Esophagus (tissue), 2 donors: ENCODE data around the gene RNF182. TPM values are rescaled to one million over a fixed set of nuclear protein-coding genes. Genes with fewer than 3 reads are reported as not detected.

Experiments used
- H3K27ac ChIP-seq, 2 donors: one replicate each; pipeline ENCODE4 v1.5.1; 2013; ENCODE audit warnings: low read depth in 2 of 2, mild to moderate bottlenecking in 2 of 2, inconsistent platforms in 1 of 2, low read length in 1 of 2, moderate library complexity in 1 of 2
- H3K27me3 ChIP-seq, 2 donors: one replicate each; pipeline ENCODE4 v1.6.1; 2013; ENCODE audit warnings: low read length in 2 of 2, control low read depth in 1 of 2, mild to moderate bottlenecking in 1 of 2; ENCODE audit not compliant: insufficient read depth in 2 of 2, control insufficient read depth in 1 of 2
- H3K36me3 ChIP-seq, 2 donors: one replicate each; pipeline ENCODE4 v1.6.1; 2013; ENCODE audit warnings: low read length in 1 of 2; ENCODE audit not compliant: control insufficient read depth in 2 of 2, insufficient read depth in 2 of 2
- H3K4me1 ChIP-seq, 2 donors: one replicate each; pipeline ENCODE4 v1.6.1; 2013; ENCODE audit warnings: low read length in 1 of 2; ENCODE audit not compliant: control insufficient read depth in 2 of 2, insufficient read depth in 2 of 2
- H3K4me3 ChIP-seq, 2 donors: one replicate each; pipeline ENCODE4 v1.5.1; 2013; ENCODE audit warnings: low read length in 2 of 2, mild to moderate bottlenecking in 2 of 2, low read depth in 1 of 2, moderate library complexity in 1 of 2
- H3K9me3 ChIP-seq, 2 donors: one replicate each; pipeline ENCODE4 v1.6.1; 2013; ENCODE audit warnings: mild to moderate bottlenecking in 2 of 2, low read depth in 1 of 2, low read length in 1 of 2, moderate library complexity in 1 of 2; ENCODE audit not compliant: control insufficient read depth in 2 of 2, insufficient read depth in 1 of 2
- WGBS, 2 donors: extraction: QIAGEN DNeasy Blood & Tissue Kit; methylation state at CpG; one replicate each; pipeline ENCODE4 v1.1.7; 2013; 5-methylcytosine and 5-hydroxymethylcytosine counted together
- polyA plus RNA-seq, 2 donors: library from polyadenylated mRNA; stranded (reverse); fragments of 200-250 nt; gene quantifications; one replicate each; pipeline ENCODE4 v1.2.3, GENCODE V29; 2013
- donor health status: healthy with polysubstance abuse.
- donor health status: Bipolar disorder and iron deficiency.

Gene RNF182
- polyA plus RNA-seq, 2 donors: 0.06 to 0.08 TPM

DNA sequence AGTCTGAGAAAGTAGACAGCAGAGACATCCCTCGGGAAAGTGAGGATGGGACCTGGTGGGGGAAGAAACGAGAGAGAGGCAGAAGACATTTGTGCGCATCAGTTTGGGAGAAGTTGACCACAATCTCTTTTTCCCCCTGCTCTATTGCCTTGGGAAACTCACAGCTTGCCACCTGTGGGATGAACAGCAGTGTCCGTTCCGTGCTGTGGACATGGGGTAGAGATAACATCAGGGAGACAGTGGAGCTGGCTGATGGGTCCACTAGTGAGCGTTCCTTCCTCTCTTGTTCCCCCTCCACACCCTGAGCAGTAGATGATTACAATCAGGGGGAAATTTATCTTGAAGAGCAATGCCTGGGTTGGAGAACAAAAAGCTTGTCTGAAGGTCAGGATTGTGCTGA lies 21.8 kb upstream of the RNF182 start:
- no peak overlapping the region for H3K27ac ChIP-seq
- no peak overlapping the region for H3K4me3 ChIP-seq
- H3K9me3 ChIP-seq: no peaks in the 10 kb centered on the region
- no peaks in the 10 kb centered on the region for H3K36me3 ChIP-seq
- no peaks in the 10 kb centered on the region for H3K27me3 ChIP-seq
- H3K4me1 ChIP-seq: no peaks in the 10 kb centered on the region
- WGBS, 2 donors: 86 to 89% methylated on average over 6 of the region's 6 CpGs

DNA sequence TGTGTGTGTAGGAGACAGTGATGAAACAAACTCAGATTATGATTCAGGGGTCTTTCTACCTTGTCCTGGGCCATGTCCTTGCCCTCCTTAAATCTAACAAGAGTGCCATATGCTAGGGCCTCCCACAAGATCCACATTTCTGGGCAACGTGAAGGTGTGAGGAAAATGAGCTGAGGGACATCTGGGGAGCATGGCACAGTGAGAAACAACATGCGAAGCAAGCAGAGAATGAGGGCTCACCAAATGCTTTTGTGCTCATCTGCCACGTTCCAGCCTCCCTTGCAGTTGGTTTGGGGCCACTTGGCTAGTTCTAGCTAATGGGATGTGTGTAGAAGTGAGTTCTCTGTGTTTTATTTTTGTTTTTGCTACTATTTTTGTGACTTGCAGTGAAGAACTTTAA lies 21.4 kb upstream of the RNF182 start:
- Histone ChIP-seq H3K4me1 (no peaks in the 10 kb centered on the region), H3K9me3 (no peaks in the 10 kb centered on the region), H3K27me3 (no peaks in the 10 kb centered on the region), H3K36me3 (no peaks in the 10 kb centered on the region), H3K4me3 (no peak overlapping the region), H3K27ac (no peak overlapping the region)
- 65 to 79% methylated on average over 3 of the region's 3 CpGs for WGBS, 2 donors

GRCh38 chr6:13907001-13907350 lies 17.8 kb upstream of the RNF182 start:
- no peaks in the 10 kb centered on the region for H3K4me1 ChIP-seq
- H3K27me3 ChIP-seq: no peaks in the 10 kb centered on the region
- no peaks in the 10 kb centered on the region for H3K36me3 ChIP-seq
- H3K27ac ChIP-seq: no peak overlapping the region
- no peak overlapping the region for H3K4me3 ChIP-seq
- no peaks in the 10 kb centered on the region for H3K9me3 ChIP-seq
- 77 to 83% methylated on average over 2 of the region's 2 CpGs for WGBS, 2 donors

GRCh38 chr6:13907614-13908215 lies 17.0 kb upstream of the RNF182 start:
- Histone ChIP-seq H3K9me3 (no peaks in the 10 kb centered on the region), H3K4me1 (no peaks in the 10 kb centered on the region), H3K27ac (no peak overlapping the region), H3K27me3 (no peaks in the 10 kb centered on the region), H3K36me3 (no peaks in the 10 kb centered on the region), H3K4me3 (no peak overlapping the region)
- 69 to 77% methylated on average over 2 of the region's 2 CpGs for WGBS, 2 donors

DNA sequence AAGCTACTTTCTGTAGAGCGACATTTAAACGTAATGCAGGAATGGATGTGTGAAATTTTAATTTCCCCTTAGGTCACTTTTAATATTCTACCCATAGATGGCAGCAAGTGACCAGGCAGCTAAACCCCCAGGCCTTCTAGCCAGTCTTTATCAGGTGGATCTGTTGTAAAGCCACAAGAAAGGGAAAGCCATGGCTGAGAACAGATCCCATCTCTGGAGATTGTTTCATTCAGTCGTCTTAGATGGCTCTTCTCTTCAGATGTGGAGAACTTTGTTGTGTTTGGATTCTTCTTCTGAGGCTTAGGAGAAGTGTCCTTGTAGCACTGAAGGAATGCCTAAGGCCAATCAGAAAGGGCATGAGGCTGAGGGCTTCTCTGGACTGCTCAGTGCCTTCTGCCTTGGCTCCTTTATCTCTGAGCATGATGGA lies 15.8 kb upstream of the RNF182 start:
- Histone ChIP-seq H3K27me3 (no peaks in the 10 kb centered on the region), H3K27ac (no peak overlapping the region), H3K4me3 (no peak overlapping the region), H3K4me1 (no peaks in the 10 kb centered on the region), H3K36me3 (no peaks in the 10 kb centered on the region), H3K9me3 (no peaks in the 10 kb centered on the region)
- 2 to 9% methylated on average over 3 of the region's 3 CpGs for WGBS, 2 donors

- Histone ChIP-seq H3K36me3 (no peaks in the 10 kb centered on the region), H3K4me3 (no peak overlapping the region), H3K9me3 (no peaks in the 10 kb centered on the region), H3K27me3 (no peaks in the 10 kb centered on the region), H3K27ac (no peak overlapping the region), H3K4me1 (no peaks in the 10 kb centered on the region)
- WGBS, 2 donors: 86 to 88% methylated on average over 2 of the region's 2 CpGs
Measured at GRCh38 chr6:13910443-13910842, 14.3 kb upstream of the RNF182 start.

- no peak overlapping the region for H3K27ac ChIP-seq
- H3K9me3 ChIP-seq: no peaks in the 10 kb centered on the region
- H3K27me3 ChIP-seq: no peaks in the 10 kb centered on the region
- H3K4me3 ChIP-seq: no peak overlapping the region
- no peaks in the 10 kb centered on the region for H3K4me1 ChIP-seq
- 87% methylated on average over 2 of the region's 2 CpGs for WGBS, 2 donors
- H3K36me3 ChIP-seq: no peaks in the 10 kb centered on the region
Measured at GRCh38 chr6:13911337-13911736, 13.4 kb upstream of the RNF182 start.

DNA sequence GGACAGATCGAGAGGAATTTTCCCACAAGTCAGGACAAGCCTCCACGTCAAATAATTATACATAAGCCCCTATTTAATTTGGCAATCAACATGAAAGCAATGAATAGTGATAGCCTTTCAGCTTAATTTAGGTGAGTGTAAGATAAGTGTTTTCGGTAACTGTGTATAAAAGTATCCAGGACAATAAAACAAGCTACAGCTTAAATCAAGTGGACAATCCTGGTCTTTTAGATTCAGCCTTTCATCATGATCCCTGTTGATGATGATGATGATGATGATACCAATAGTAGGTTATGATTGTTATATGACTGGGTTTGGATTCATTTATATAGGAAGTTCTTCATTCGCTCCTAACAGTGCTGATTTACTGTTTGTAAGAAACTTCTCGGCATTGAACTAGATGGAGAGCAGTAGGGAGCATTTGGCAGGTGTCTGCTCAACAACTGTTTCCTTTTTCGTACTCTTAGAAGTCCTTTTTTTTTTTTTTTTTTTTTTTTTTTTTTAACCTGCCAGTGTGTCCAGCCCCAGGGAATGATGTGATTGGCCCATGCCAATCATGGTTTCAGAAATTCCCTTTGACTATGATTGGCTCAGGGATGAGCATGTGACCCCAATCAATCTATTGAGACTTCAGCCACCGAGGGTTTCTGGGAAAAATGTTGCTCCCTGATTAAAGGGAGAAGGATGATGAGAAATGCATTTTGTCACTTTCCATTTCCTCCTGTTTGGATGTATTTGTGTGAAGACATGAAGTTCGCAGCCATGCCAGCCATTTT lies 11.3 kb upstream of the RNF182 start:
- Histone ChIP-seq H3K27me3 (no peaks in the 10 kb centered on the region), H3K4me3 (no peak overlapping the region), H3K4me1 (no peaks in the 10 kb centered on the region), H3K36me3 (no peaks in the 10 kb centered on the region), H3K9me3 (no peaks in the 10 kb centered on the region), H3K27ac (no peak overlapping the region)
- WGBS, 2 donors: 70% methylated on average over 8 of the region's 8 CpGs

DNA sequence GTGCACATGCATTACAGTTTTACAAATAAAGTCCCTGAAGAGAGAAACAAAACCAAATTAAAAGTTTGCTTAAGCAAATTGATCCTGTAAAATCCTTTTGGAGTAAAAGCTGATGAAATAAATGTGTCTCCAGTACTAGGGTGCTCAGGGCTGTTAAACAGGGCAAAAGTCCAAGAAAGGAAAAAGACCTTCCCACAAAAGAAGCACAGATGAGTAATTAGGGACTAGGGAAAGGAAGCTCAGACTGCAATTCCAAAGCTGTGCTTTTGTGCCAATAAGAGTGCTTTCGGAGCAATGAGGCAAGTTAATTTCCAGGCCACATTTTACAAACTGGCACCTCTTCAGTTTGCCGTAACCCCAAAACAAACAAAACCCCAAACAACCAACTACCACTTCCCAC lies 10.4 kb upstream of the RNF182 start:
- H3K27ac ChIP-seq: no peak overlapping the region
- H3K9me3 ChIP-seq: no peaks in the 10 kb centered on the region
- 31 to 47% methylated on average over 2 of the region's 2 CpGs for WGBS, 2 donors
- no peak overlapping the region for H3K4me3 ChIP-seq
- H3K4me1 ChIP-seq: no peaks in the 10 kb centered on the region
- no peaks in the 10 kb centered on the region for H3K27me3 ChIP-seq
- H3K36me3 ChIP-seq: no peaks in the 10 kb centered on the region
